Ectodermal cell (in vitro differentiated cells): ENCODE results near the gene HORMAD2.
"Not testable (repeated sequence)": the region's sequence is repeated elsewhere in the genome, so short reads cannot be mapped to it uniquely, and the experiment has no call there.

Experiments
- H3K27ac ChIP-seq: 2 replicates; pipeline ENCODE4 v1.7.0; 2013; ENCODE audit warnings: mild to moderate bottlenecking, low read depth, low read length; ENCODE audit not compliant: insufficient read depth, poor library complexity, severe bottlenecking
- H3K27me3 ChIP-seq: 2 replicates; pipeline ENCODE4 v1.7.0; 2013; ENCODE audit warnings: mild to moderate bottlenecking, low read length; ENCODE audit not compliant: insufficient read depth, control insufficient read depth, poor library complexity, severe bottlenecking
- H3K36me3 ChIP-seq: one replicate; pipeline ENCODE4 v1.7.0; 2013; ENCODE audit warnings: low read length; ENCODE audit not compliant: control insufficient read depth, insufficient read depth
- H3K4me1 ChIP-seq: one replicate; pipeline ENCODE4 v1.7.0; 2013; ENCODE audit warnings: low read length; ENCODE audit not compliant: control insufficient read depth, insufficient read depth
- H3K4me3 ChIP-seq: 2 replicates; pipeline ENCODE4 v1.7.0; 2013; ENCODE audit warnings: low read depth, low read length, control low read depth; ENCODE audit not compliant: insufficient read depth
- H3K9me3 ChIP-seq: 2 replicates; pipeline ENCODE4 v1.7.0; 2013; ENCODE audit warnings: mild to moderate bottlenecking, low read length, moderate library complexity; ENCODE audit not compliant: control insufficient read depth
- WGBS, 2 experiments: methylation state at CpG; one replicate each; pipeline ENCODE4 v1.1.7; 2013; ENCODE audit warnings: missing lambda C conversion rate in 2 of 2; 5-methylcytosine and 5-hydroxymethylcytosine counted together

HORMAD2 gene

GRCh38 chr22:30077279-30077880 is 2.9 kb upstream of the HORMAD2 start:
- Histone ChIP-seq H3K27me3 (peaks cover 3% of the 10 kb centered on the region), H3K4me1 (no peaks in the 10 kb centered on the region), H3K4me3 (no peak overlapping the region), H3K27ac (no peak overlapping the region), H3K36me3 (no peaks in the 10 kb centered on the region), H3K9me3 (no peaks in the 10 kb centered on the region)
- 93 to 95% methylated on average over 1 to 3 of the region's 3 CpGs for WGBS, 2 experiments

GRCh38 chr22:30078320-30079311 is 1.6 kb upstream of the HORMAD2 start:
- Histone ChIP-seq H3K9me3 (no peaks in the 10 kb centered on the region), H3K36me3 (no peaks in the 10 kb centered on the region), H3K4me1 (no peaks in the 10 kb centered on the region), H3K4me3 (no peak overlapping the region), H3K27ac (no peak overlapping the region), H3K27me3 (peaks cover 3% of the 10 kb centered on the region)
- whole genome bisulfite sequencing, 2 experiments = 85 to 88% methylated on average over 9 to 10 of the region's 10 CpGs

DNA sequence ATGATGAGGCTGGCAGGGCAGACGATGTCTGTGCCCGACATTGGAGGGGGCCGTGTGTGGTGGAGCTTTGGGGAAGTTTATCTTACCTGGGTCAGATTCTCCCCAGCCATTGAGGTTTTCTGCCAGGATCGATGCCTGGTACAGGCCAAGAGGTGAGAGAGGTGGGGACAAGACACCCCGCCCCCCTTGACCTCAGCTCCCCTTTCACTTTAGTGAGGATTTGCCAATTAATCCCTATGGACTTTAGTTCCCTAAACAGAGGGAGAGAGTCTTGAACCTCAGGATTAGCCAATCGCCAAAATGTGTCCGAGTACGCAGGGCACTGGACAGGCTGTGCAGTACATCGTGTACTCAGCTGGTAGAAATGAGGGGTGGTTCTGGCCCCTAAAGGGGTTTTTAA is 541 bp downstream of the HORMAD2 start:
- Histone ChIP-seq H3K36me3 (no peaks in the 10 kb centered on the region), H3K27ac (no peak overlapping the region), H3K27me3 (peaks cover 3% of the 10 kb centered on the region), H3K9me3 (no peaks in the 10 kb centered on the region), H3K4me3 (no peak overlapping the region), H3K4me1 (no peaks in the 10 kb centered on the region)
- WGBS, 2 experiments = 93% methylated on average over 9 of the region's 9 CpGs

DNA sequence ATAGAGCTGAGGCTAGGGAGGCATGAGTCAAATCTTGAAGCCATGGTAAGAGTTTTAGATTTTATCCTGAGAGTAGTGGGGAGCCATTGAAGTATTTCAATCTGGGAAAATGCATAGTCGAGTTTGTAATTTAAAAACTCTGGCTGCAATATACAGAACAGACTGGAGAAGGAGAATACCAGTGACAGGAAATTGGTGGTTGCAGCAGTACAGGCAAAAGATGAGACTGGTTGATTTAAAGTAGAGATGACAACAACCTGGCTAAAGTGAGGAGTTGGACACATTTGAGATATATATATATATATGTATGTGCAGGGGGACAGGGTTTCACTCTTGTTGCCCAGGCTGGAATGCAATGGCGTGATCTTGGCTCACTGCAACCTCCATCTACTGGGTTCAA is 6.2 kb downstream of the HORMAD2 start:
- no peaks in the 10 kb centered on the region for H3K27me3 ChIP-seq
- no peaks in the 10 kb centered on the region for H3K36me3 ChIP-seq
- no peak overlapping the region for H3K27ac ChIP-seq
- H3K4me3 ChIP-seq = no peak overlapping the region
- 86 to 93% methylated on average over 2 of the region's 2 CpGs for WGBS, 2 experiments
- no peaks in the 10 kb centered on the region for H3K4me1 ChIP-seq
- no peaks in the 10 kb centered on the region for H3K9me3 ChIP-seq

DNA sequence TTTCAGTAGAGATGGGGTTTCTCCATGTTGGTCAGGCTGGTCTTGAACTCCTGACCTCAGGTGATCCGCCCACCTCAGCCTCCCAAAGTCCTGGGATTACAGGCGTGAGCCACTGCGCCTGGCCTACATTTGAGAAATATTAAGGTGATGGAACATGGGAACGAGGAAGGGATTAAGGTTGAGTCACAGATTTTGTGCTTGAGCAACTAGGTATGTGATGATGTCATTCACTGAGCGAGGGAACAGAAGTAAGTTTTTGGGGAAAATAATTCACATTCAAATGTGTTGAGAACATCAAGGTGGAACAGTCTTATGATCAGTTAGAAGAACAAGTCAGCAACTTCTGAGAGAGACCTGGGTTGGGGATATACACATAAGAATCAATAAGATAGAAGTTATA is 6.8 kb downstream of the HORMAD2 start:
- not testable (repeated sequence) for H3K27ac ChIP-seq, H3K9me3 ChIP-seq, H3K27me3 ChIP-seq, H3K4me1 ChIP-seq, H3K4me3 ChIP-seq, H3K36me3 ChIP-seq
- WGBS, 2 experiments = 90 to 92% methylated on average over 5 of the region's 5 CpGs

- no peaks in the 10 kb centered on the region for H3K9me3 ChIP-seq
- H3K36me3 ChIP-seq = no peaks in the 10 kb centered on the region
- H3K4me3 ChIP-seq = no peak overlapping the region
- no peaks in the 10 kb centered on the region for H3K4me1 ChIP-seq
- no peaks in the 10 kb centered on the region for H3K27me3 ChIP-seq
- H3K27ac ChIP-seq = no peak overlapping the region
Observed at GRCh38 chr22:30087611-30088010, 7.3 kb downstream of the HORMAD2 start.

- H3K9me3 ChIP-seq = no peaks in the 10 kb centered on the region
- H3K36me3 ChIP-seq = no peaks in the 10 kb centered on the region
- no peaks in the 10 kb centered on the region for H3K4me1 ChIP-seq
- H3K27ac ChIP-seq = no peak overlapping the region
- no peaks in the 10 kb centered on the region for H3K27me3 ChIP-seq
- no peak overlapping the region for H3K4me3 ChIP-seq
Observed at GRCh38 chr22:30088468-30088867, 8.2 kb downstream of the HORMAD2 start.

DNA sequence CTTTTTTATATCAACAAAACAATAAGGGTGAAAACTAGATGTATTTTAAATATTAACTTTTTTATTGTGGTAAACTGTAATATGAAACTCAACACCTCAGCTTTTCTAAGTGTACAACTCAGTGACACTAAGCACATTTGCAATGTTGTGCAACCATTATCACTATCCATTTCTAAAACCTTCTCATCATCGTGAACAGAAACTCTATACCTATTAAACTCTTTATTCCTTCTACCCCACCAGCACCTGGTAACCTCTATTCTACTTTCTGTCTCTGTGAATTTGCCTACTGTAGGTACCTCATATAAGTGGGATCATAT is 9.4 kb downstream of the HORMAD2 start:
- H3K4me1 ChIP-seq = no peaks in the 10 kb centered on the region
- no peaks in the 10 kb centered on the region for H3K9me3 ChIP-seq
- no peaks in the 10 kb centered on the region for H3K36me3 ChIP-seq
- WGBS, 2 experiments = 79 to 91% methylated on average over 1 of the region's 1 CpG
- no peak overlapping the region for H3K27ac ChIP-seq
- no peak overlapping the region for H3K4me3 ChIP-seq
- H3K27me3 ChIP-seq = no peaks in the 10 kb centered on the region

DNA sequence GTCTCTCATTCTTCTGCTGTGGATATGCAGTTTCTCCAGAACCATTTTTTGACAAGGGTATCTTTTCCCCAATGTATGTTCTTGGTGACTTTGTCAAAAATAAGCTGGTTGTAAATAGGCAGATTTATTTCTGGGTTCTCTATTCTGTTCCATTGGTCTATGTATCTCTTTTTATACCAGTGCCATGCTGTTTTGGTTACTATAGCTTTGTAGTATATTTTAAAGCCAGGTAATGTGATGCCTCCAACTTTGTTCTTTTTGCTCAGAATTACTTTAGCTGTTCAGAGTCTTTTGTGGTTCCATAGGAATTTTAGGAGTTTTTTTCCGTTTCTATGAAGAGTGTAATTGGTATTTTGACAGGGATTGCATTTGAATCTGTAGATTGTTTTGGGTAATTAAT is 12.4 kb downstream of the HORMAD2 start:
- Histone ChIP-seq H3K9me3 (peaks cover 2% of the 10 kb centered on the region), H3K4me3 (no peak overlapping the region), H3K27me3 (no peaks in the 10 kb centered on the region), H3K4me1 (no peaks in the 10 kb centered on the region), H3K36me3 (no peaks in the 10 kb centered on the region), H3K27ac (no peak overlapping the region)
- WGBS, 2 experiments = 67 to 69% methylated on average over 1 of the region's 1 CpG

- H3K36me3 ChIP-seq = no peaks in the 10 kb centered on the region
- no peak overlapping the region for H3K27ac ChIP-seq
- WGBS, 2 experiments = no CpG with 5 or more reads among the region's 1 CpG
- peaks cover 2% of the 10 kb centered on the region for H3K9me3 ChIP-seq
- H3K27me3 ChIP-seq = no peaks in the 10 kb centered on the region
- no peaks in the 10 kb centered on the region for H3K4me1 ChIP-seq
- H3K4me3 ChIP-seq = no peak overlapping the region
Observed at GRCh38 chr22:30094804-30095203, 14.5 kb downstream of the HORMAD2 start.
